ENCODE data around the gene IL6.
"Not testable (repeated sequence)": the region's sequence is repeated elsewhere in the genome, so short reads cannot be mapped to it uniquely, and the experiment has no call there.

GRCh38 chr7:22688934-22689333 is 38.1 kb upstream of the IL6 start:
- not testable (repeated sequence) for TF ChIP-seq POLR2AphosphoS5, TAF1, SPI1 (IDR thresholded peaks at IDR 0.05; ENCODE audit: low read depth, low read length)
